ENCODE measurements around the gene PTPRN2. TPM values are rescaled to one million over a fixed set of nuclear protein-coding genes. Genes with fewer than 3 reads are reported as not detected.
"Not testable (repeated sequence)": the region's sequence is repeated elsewhere in the genome, so short reads cannot be mapped to it uniquely, and the experiment has no call there.

The PTPRN2 gene
- total RNA-seq, 1 donor from 2014 or later, result 11.4 TPM

DNA sequence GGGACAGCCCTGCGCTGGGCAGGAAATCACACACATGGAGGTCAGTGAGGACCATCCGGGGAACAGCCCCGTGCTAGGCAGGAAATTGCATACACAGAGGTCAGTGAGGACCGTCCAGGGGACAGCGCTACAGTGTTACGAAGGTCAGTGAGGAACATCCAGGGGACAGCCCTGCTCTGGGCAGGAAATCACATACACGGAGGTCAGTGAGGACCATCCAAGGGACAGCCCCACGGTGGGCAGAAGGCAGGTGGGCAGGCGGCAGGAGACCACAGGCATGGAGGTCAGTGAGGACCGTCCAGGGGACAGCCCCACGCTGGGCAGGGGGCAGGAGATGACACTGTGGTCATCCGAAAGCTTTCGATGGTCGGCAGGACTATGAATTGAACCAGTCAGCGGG, 79.7 kb downstream of the PTPRN2 start:
- peaks cover 13% of the 10 kb centered on the region for H3K27me3 Mint-ChIP-seq
- H3K36me3 Mint-ChIP-seq (ENCODE audit: insufficient read depth), result no peaks in the 10 kb centered on the region
- peaks cover 11% of the 10 kb centered on the region for H3K9me3 Mint-ChIP-seq (ENCODE audit: low read depth)
- TF ChIP-seq, protein P1, sequence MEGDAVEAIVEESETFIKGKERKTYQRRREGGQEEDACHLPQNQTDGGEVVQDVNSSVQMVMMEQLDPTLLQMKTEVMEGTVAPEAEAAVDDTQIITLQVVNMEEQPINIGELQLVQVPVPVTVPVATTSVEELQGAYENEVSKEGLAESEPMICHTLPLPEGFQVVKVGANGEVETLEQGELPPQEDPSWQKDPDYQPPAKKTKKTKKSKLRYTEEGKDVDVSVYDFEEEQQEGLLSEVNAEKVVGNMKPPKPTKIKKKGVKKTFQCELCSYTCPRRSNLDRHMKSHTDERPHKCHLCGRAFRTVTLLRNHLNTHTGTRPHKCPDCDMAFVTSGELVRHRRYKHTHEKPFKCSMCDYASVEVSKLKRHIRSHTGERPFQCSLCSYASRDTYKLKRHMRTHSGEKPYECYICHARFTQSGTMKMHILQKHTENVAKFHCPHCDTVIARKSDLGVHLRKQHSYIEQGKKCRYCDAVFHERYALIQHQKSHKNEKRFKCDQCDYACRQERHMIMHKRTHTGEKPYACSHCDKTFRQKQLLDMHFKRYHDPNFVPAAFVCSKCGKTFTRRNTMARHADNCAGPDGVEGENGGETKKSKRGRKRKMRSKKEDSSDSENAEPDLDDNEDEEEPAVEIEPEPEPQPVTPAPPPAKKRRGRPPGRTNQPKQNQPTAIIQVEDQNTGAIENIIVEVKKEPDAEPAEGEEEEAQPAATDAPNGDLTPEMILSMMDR (IDR thresholded peaks at IDR 0.05; ENCODE audit: unreplicated experiment), result no peak
- H3K4me3 Mint-ChIP-seq (ENCODE audit: low read depth), result no peak overlapping the region
- no peak for DNase-seq (ENCODE audit: low spot score, unreplicated experiment)
- H3K4me1 Mint-ChIP-seq (ENCODE audit: low read depth), result peaks cover 1% of the 10 kb centered on the region
- H3K27ac Mint-ChIP-seq, result peak overlapping the region; percentile 6

DNA sequence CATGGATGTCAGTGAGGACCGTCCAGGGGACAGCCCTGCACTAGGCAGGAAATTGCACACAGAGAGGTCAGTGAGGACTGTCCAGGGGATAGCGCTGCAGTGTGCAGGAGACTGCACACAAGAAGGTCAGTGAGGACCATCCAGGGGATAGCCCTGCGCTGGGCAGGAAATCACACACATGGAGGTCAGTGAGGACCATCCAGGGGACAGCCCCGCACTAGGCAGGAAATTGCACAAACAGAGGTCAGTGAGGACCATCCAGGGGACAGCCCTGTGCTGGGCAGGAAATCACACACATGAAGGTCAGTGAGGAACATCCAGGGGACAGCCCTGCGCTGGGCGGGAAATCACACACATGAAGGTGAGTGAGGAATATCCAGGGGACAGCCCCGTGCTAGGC, 80.4 kb downstream of the PTPRN2 start:
- not testable (repeated sequence) for H3K27ac Mint-ChIP-seq; DNase-seq (ENCODE audit: low spot score, unreplicated experiment); H3K36me3 Mint-ChIP-seq (ENCODE audit: insufficient read depth); H3K4me1 Mint-ChIP-seq (ENCODE audit: low read depth); H3K4me3 Mint-ChIP-seq (ENCODE audit: low read depth)
- Mint-ChIP-seq H3K9me3 (ENCODE audit: low read depth) (peaks cover 11% of the 10 kb centered on the region), H3K27me3 (peaks cover 13% of the 10 kb centered on the region)

DNA sequence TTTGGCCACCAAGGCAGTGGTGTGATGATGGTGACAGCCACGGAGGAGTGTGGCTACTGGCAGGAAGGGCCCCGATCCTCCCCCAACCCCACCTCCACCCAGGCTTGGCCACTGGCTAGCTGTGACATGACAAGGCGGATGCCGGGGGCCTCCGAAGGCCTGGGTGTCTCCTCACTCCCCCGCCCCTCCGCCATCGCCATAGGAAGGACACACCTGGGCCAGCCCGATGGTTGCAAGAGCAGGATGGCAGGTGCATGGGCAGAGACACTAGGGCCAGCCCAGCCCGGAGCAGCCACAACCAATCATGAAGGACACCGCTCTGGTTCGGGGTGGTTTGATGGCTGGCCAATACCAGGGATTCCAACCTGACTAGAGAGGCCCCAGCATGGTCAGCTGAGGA, 81.0 kb downstream of the PTPRN2 start:
- Mint-ChIP-seq H3K4me3 (ENCODE audit: low read depth) (no peak overlapping the region), H3K27ac (no peak overlapping the region), H3K4me1 (ENCODE audit: low read depth) (peaks cover 1% of the 10 kb centered on the region), H3K27me3 (peaks cover 16% of the 10 kb centered on the region), H3K36me3 (ENCODE audit: insufficient read depth) (no peaks in the 10 kb centered on the region), H3K9me3 (ENCODE audit: low read depth) (peaks cover 5% of the 10 kb centered on the region)
- TF ChIP-seq, protein P1 (IDR thresholded peaks at IDR 0.05; ENCODE audit: unreplicated experiment), result no peak
- no peak for DNase-seq (ENCODE audit: low spot score, unreplicated experiment)

DNA sequence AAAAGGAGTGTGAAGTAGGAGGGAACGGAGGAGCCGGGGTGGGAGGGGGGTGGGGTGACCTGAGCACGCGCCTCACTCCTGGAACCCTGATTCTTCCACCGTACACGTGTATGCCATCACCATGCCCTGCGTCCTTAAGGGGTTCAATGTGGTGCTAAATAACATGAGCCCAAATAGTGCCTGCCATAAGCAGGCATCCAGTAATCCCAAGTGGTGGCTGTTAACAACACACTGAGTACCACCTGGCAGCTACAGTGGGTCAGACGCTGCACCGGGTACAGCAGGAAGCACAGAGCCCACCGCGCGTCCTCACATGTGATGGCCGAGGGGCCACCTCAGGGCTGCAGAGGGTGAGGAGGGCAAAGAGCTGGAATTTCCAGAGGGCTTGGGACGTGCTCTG, 81.9 kb downstream of the PTPRN2 start:
- peaks cover 1% of the 10 kb centered on the region for H3K4me1 Mint-ChIP-seq (ENCODE audit: low read depth)

DNA sequence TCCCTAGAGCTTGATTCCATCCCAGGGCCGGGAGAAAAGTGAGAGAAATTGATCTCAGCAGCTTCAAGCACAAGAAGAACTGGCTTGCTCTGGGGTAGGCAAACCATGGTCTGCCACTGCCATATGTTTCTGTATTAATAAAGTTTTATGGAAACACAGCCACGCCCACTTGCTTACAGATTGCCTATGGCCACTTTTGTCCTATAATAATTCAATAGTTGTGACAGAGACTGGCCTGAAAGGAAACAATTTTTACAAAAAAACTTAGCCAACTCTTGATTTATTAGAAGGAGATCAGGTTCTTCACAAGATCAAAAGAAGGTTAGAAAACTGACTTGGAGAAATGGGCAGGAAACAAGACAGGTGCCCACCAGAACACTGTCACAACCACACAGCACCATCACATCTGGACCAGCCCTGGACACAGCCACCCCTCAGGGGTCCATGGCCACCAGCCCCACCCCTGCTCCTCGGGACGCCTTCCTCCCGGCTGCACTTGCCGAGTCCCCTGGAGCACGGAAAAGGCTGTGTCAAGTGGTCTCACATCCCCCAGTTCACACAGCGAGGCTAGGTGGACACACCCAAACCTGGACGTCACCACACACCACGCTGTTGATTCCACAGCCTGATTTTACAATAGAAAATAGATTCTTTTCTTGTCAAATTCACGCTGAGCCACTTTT, 85.4 kb downstream of the PTPRN2 start:
- H3K27ac Mint-ChIP-seq, result no peak overlapping the region
- H3K27me3 Mint-ChIP-seq, result peaks cover 10% of the 10 kb centered on the region
- H3K4me1 Mint-ChIP-seq (ENCODE audit: low read depth), result peaks cover 4% of the 10 kb centered on the region
- TF ChIP-seq, protein P1 (IDR thresholded peaks at IDR 0.05; ENCODE audit: unreplicated experiment), result no peak
- no peak overlapping the region for H3K4me3 Mint-ChIP-seq (ENCODE audit: low read depth)
- no peak for DNase-seq (ENCODE audit: low spot score, unreplicated experiment)
- H3K36me3 Mint-ChIP-seq (ENCODE audit: insufficient read depth), result no peaks in the 10 kb centered on the region
- H3K9me3 Mint-ChIP-seq (ENCODE audit: low read depth), result no peaks in the 10 kb centered on the region

More for the DNA sequence above, 81.9 kb downstream of the PTPRN2 start:
- Mint-ChIP-seq H3K4me3 (ENCODE audit: low read depth) (no peak overlapping the region), H3K27ac (no peak overlapping the region), H3K9me3 (ENCODE audit: low read depth) (no peaks in the 10 kb centered on the region), H3K36me3 (ENCODE audit: insufficient read depth) (no peaks in the 10 kb centered on the region), H3K27me3 (peaks cover 13% of the 10 kb centered on the region)
- DNase-seq (ENCODE audit: low spot score, unreplicated experiment), result no peak
- TF ChIP-seq, protein P1 (IDR thresholded peaks at IDR 0.05; ENCODE audit: unreplicated experiment), result no peak
